HG02642 (cell line): ENCODE measurements around the gene FAM107B.

Experiments used
- ATAC-seq: cut with Tn5 transposase; IDR thresholded peaks from one replicate; pipeline ENCODE4 v1.9.1; 2021; ENCODE audit warnings: mild to moderate bottlenecking; ENCODE audit not compliant: unreplicated experiment, poor library complexity

Gene FAM107B

DNA sequence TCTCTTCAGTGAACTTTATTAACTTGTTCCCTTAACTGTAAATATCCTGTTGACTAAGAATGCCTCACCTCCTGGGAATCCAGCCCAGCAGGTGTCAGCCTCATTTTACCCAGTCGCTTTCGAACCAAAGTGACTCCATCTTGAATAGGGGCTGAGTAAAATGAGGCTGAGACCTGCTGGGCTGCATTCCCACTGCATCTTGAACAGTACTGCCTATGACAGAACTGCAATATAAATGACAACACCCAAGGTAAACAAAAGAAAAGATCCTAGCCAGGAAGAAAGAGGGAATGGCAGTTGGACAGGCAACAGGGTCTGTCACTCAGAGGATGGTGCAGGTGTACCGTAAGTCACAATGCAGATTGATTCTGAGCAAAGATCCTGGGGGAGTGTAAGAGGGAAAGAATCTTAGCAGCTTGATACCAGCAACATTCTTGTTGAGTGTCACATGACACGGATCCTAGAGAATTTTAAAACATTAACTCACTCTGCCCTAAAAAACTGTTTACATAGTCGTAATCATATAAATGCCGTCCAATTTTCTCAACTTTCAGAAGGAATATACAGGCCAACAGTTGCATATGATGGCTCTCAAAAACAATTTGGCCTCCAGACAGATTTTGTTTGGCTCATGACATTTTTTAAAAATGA, 4.4 kb upstream of the FAM107B start:
- no peak for ATAC-seq

DNA sequence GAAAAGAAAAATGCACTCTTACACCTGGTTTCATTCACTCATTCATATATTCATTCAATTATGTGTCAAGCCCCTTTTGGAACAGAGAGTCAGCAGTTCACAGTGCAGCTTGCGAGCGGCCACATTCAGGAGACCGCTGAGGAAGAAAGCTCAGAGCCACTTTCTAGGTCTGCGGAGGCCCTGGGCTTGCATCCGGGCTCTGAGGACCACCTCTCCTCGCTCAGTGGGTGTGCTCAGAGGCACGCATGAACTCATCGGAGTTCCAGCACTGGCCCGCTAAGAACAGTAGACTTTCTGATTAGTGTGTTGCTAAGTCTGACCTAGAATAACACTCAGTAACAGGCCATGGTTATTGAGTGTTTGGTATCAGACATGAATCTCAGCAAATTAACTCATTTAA, 1.8 kb upstream of the FAM107B start:
- no peak for ATAC-seq

DNA sequence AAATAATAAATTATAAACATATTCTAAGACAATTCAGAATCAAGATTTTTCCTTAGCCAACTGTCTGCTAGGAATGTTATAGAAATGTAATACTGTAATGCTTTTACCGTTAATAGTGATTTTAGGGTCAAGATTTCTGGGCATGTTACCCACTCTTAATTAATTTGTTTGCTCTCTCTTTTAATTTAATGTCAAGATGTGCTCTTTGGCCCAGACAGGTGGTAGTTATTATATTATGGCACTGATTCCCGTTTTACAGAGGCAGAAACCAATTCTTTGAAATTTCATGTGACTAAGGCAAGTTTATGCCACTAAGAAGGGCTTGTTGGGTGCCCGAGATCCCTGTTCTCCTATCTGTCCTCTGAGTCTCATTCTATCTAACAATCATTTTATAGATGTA, 959 bp upstream of the FAM107B start:
- ATAC-seq, result no peak

DNA sequence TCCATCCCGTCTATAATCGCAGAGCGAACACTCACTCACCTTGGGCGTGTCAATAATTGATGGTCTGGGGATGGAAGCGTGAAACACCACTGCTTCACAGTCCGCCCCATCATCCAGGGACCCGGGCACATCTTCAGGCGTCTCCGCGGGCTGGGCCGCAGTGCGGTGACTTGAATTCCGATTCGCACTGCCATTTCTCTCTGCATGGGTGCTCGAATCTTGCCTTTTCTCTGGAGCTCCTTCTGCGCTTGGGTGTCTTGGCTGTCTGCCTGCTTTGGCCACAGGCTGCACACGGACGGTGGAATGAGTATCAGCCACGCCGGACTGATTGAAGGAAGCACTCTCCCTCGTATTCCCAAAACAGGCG, 500 bp downstream of the FAM107B start:
- no peak for ATAC-seq

DNA sequence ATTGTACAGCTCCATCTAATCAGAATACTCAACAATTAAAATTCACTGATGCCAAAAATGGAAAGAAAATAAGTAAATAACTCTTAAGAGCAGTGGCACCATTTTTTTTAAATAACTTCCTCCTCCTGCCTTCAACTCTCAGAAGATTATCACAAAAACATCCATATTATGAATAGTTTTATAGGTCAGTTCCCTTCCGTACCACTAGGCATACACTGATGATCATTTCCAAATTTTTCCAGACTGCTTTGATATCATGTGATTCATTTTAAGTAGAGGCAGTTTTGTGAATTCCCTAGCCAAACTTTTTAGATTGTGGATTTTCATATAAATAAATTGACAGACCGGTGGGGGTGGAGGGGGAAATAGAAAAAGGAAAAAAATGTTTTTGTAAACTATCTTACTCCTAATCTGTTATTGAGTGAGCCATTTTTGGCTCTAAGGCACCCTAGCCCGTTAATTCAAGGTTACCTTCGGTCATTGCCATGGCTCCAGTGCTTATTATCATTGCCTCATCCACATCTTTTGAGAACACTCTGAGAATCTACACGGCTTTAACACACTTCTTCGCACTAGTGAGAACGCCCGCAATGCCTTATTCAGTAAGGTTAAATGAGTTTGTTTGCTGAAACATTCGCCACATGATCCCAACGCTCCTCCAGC, 1.0 kb downstream of the FAM107B start:
- ATAC-seq, result no peak

DNA sequence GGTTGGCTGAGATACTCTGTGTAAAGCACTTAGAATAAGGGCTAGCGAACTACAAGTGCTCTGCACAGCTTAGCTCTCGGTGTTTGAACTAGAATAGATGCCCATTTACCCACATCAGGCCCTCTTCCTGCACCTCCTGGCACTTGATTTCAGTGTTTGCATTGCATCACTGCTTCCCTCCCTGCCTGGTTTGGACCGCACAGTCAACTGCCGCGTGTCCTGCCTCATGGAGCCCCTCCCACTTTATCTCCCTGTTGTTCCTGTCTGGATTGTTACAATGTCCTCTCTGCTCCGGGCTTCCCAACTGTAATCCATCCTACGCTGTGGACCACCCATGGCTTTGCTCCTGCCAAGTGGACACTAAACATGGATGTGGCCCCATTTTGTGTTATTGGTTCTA, 2.3 kb downstream of the FAM107B start:
- ATAC-seq, result no peak

DNA sequence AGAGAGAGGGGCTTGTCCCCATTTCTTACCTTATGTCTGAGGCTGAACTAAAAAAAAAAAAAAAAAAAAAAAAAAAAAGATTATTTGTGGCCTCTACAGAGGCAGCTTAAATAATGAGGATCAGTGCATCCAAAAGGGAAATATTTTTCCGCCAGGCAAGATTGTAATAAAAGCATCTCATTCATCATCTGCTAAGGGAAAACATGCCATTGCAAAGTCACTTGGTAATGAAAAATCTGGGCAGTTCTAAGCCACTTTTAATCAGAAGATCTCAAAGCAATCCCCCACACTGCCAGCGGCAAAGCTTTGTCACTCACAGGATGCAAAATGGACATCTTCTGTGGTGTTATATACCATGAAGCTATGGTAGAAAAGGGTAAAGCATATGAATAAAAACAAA, 3.8 kb downstream of the FAM107B start:
- ATAC-seq, result no peak

DNA sequence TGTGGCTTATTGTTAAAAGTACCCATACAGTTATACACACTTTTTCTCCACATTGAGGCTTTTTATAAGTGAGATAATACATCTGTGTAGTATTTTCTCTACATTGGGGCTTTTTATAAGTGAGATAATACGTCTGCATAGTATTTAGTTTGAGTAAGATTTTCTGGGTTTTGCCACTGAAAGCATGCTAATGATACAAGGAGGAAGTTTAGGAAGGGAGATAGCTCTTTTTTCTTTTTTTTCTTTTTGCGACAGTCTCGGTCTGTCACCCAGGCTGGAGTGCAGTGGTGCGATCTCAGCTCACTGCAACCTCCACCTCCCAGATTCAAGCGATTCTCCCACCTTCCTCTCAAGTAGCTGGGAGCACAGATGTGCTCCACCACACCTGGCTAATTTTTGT, 13.3 kb downstream of the FAM107B start:
- no peak for ATAC-seq

DNA sequence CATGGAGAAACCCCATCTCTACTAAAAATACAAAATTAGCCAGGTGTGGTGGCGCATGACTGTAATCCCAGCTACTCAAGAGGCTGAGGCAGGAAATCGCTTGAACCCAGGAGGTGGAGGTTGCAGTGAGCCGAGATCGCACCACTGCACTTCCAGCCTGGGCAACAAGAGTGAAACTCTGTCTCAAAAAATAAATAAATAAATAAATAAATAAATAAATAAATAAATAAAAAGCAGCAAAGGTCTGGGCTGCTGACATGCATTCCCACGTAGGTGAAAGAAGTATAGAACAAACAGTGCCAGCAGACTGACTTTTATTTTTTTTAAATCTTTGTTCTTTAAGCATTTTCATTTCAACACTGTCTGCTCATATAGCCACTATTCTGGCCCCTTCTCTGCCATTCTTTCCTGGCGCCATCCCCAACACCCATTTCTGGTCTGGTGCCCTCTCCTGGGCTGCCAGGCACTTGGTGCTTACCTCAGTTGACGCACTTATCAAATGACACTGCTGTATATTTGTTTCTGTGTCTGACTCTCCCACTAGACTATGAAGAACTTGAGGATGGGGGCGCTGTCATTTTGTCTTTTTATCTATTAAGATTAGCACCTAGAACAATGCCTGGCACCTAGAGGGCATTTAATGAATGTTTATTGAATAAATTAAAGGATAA, 15.6 kb downstream of the FAM107B start:
- no peak for ATAC-seq

DNA sequence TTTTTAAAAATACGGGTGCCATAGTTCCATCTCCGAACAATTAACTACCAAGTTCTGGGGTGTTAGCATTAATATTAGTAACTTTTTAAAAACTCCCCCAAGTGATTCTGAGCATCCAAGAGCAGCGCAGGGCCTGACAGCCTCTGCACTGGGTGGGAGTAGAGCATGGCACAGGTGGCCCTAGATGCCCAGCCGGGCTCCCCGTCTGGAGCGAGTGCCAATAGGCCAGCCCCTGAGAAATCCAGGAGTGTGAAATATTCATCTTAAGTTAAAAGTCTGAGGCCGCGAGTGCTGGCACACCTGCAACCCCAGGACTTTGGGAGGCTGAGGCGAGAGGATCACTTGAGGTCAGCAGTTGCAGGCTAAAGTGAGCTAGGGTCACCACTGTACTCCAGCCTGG, 16.2 kb downstream of the FAM107B start:
- ATAC-seq, result no peak

DNA sequence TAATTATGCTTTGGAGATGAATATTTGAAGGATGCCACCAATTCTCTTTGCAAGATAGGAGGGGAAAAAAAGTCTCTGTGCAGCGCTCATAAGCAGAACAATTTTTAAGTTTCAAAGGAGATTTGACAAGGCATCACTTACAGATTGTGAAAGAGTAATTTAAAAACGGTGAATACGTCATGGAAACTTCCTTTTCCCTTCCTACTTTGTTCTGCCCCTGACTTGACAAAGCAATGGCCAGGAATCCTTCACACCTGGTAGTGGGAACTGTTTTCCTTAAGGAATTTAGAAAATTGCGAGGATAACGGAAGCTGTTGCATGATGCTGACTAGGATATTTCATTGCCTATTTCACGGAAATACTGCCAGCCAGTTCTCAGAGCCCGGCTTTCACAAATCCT, 16.7 kb downstream of the FAM107B start:
- ATAC-seq, result no peak

DNA sequence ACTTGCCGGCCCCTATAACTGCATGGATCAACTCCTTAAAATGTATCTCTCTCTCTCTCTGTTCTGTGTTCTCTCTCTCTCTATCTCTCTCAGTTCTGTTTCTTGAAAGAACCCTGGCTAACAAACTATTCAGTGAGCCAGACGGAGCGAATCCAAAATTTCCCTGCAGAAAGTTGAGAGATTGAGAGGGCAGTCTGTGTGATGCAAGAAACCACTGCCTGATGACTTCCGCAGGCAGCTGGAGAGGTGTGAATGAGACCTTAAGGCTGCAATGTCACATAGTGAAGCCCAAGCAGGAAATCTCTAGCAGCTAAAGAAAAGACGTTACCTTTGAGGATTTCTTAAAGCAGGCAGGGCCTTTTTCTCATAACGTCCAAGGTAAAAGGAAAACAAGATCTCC, 17.3 kb downstream of the FAM107B start:
- ATAC-seq, result no peak

DNA sequence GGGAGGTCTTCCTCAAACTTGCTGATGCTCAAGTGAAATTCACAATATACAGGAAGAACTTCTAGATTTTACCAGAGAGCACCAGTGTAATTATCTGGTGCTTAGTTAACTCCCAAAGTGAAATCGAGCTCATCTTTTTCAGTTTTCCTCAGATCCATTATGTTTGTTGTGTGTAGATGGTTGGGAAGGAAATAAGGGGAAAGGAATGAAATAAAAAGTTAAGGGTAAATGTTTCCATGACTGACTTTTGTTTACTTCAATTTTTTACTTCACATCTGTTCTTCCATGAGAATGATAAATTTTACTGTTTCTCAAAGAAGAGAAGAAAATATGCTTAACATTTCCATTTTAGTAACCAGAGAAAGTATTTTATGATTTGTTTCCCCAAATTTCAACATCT, 21.3 kb downstream of the FAM107B start:
- no peak for ATAC-seq

DNA sequence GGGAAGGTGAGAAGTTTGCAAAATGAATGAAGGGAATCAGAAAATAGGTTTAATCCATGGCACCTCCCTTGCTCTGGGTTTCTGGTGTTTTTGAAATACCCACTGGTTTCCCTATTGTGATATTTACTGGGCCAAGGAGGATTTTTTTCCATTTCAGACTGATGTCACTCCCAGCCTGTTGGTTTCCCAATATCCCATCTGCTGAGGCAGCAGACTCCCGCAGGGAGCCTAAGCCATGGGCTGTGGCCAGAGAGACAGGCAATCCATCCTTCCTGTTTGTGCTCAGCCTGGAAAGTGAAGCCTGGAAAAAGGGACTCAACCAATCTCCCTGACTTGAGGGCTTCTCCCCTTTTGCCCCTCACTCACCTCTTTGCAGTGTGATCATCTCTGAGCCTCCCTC, 22.8 kb downstream of the FAM107B start:
- no peak for ATAC-seq

DNA sequence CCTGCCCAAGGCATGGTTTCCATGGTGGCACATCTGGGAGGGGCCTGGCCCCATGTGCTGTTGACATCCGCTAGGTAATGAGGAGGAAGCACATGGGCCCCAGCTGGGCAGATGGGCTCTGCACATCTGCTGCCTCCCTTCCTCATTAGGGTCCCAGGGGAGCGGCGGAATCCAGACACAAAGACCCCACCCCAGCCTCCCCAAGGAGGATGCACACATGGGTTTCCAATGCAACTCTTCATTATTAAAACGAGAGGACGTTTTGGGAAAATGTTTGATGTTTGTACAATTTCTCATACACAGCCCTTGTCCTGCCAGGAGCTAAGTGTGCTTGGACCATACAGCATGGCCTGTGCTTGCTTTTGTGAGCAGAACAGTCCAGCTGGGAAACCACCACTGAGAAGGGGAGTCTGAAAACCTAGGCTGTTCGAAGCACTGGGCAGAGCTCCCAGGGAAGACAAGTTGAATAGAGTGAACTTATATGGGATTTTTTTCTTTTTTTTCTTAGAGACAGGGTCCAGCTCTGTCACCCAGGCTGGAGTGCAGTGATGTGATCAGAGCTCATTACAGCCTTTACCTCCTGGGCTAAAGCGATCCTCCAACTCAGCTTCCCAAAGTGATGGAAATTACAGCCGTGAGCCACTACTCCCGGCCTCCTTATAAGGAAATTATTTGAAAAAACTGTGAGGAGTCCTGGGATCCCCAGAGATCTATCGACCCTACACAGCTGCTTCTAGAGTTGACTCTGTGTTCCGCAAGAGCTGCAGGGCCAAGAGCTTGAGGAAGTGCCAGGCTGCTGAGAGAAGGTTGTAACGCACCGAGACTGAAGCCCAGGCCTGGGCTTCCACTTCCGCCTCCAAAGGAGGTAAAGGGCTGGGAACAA, 23.4 kb downstream of the FAM107B start:
- ATAC-seq, result peak; percentile 61

DNA sequence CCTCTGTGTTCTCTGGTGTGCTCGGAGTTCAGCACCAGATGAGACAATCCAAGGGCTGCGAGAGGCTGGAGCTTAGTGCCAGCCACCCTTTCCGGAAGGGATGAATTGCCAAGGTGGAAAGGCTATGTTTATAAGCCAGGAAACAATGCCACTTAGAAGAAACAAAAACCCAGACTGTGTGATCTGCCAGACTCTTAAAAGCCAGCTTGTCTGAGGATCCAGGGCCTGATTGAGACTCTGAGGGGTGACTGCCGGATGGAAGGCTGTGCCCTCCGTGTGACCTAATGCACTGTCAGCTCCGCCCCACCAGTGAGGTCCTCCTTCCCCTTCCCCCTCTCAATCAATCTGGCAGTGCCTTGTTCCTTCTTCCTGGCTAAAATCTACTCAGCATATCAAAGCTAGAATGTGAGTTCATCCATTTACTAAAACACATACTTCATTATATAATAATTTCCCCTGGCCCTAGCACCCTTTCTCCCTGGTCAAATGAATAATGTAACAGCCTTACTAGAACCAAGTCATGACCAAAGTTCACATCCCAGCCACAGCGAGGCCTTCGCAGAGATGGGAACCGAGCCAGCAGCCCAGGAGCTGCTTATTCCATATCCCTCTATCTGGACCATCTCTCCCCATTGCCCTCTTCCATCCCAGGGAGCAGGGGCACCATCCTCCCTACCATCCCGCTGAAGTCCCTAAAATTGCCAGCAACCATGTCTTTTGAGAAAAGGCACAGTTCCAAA, 25.5 kb downstream of the FAM107B start:
- no peak for ATAC-seq

DNA sequence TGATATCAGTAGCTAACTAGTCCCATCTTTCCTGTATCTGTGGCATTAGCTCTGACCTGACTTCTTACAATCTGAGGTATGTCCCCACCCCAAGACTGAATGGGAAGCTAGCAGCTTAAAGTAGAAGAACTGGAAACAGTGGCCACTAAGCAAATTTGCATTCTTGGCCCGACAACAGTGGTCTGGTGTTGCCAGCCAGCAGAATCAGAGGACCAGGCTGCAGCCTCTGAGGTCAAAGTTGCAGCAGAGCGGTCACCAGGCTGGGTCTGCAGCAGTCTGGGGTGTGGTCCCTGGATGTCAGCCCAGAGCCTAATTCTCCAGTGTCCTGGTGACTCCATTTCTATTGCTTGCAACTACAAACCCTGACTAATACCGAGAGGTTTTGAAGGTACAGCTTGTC, 26.3 kb downstream of the FAM107B start:
- ATAC-seq, result no peak

DNA sequence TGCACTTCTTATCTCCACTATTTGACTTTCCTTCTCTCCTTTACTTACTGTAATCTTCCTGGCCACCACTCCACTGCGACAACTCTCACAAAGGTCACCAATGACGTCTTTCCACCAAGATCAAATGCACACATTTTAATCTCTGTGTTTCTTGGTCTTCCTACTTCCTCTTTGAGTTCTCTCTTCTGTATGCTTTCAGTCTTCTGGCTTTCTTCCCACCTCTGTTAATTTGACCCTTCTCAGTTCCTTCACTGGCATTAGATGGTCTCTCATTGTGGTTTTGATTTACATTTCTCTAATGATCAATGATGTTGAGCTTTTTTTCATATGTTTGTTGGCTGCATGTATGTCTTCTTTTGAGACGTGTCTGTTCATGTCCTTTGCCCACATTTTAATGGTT, 31.9 kb downstream of the FAM107B start:
- peak; percentile 76 for ATAC-seq

DNA sequence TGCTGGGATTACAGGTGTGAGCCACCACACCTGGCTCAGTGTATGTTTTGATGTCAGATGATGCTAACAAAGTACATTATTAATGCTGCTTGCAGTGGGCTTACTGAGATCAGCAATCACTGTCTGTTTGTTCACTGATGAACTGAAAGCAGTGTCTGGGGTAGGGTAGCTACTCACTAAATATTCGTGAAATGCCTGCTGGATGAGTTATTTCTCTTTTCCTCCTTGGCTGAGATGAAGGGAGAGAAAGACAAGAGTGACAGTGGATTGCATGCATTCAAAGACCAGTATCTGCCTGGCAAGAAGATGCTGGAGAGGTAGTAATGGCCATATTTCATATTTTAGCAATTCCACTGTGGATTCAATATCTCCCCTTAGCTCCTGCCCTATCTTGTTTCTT, 32.3 kb downstream of the FAM107B start:
- no peak for ATAC-seq

DNA sequence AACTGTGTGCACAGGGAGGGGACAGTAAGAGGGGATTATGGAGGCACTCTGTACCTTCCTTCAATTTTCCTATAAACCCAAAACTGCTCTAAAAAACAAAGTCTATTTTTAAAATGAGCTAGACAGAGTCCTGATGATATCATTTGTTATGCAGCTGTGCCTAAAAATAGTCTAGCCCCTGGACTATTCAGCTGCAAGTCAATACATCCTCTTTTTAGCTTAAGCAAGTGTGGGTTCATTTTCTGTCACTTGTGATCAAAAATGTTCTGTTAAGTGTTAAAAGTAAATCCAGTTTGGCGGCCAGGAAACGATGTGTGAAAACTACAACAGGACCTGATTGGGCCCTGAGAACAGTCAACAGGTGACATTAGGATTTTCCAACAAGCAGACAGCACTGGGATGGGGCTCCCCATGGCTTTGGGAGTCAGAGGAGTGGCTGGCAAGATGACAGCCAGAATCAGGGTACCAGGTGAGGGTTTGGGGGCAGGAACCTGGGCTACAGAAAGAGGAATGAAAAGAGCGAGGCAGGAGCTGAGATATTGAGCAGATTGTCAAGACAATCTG, 33.9 kb downstream of the FAM107B start:
- ATAC-seq, result peak; percentile 52
